NK-92 (cell line): ENCODE results near the gene DTHD1.

Experiments
- DNase-seq: peaks from one replicate; lab custom pipeline; 2025; ENCODE audit not compliant: unreplicated experiment; lab: John Stamatoyannopoulos, UW

The DTHD1 gene

DNA sequence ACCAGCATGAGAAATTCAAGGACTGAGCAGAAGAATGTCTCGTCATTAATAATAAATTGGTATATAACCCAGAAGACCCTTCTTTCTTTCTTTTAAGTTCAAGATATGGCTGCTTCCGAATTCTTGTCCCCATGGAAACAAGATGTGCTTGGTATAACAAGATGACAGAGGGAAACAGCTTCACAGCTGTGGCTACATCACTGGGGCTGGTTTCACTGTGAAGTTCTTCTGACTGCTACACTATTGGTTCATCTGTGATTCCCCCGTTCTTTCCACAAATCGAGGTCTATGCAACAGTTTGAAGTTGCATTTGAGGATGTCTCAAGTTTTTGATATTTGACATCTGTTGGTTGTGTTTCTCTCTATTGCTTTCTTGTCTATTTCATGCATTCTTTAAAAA lies 12.3 kb upstream of the DTHD1 start:
- no peak for DNase-seq

DNA sequence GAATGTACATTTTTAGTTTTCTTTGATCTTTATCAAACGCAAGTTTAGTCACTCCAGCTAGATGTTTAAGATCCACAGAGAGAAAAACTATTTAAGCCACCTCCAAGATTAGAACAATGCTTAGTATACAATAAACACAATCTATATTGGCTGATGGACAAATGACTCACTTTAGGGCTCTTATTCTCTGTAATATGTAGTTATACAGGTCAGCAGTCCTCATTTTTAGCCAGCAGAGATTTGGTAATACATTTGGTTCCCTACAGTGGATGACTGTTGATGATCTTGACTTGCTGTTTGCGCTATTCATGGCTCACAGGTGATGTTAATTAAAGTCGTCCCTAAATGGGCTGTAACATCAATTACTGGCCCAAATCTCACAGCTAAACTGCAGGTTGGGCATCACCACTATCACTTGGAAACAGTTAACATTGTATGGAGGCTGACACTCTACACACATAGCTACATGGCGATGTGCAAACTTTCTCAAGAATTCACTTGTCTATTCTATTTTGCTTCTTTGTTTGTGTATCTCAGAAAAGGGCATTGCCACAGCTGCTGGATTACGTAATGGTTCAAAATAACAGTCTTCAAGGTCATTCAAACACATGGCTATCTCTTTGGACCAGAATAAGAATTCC lies 11.8 kb upstream of the DTHD1 start:
- no peak for DNase-seq

DNA sequence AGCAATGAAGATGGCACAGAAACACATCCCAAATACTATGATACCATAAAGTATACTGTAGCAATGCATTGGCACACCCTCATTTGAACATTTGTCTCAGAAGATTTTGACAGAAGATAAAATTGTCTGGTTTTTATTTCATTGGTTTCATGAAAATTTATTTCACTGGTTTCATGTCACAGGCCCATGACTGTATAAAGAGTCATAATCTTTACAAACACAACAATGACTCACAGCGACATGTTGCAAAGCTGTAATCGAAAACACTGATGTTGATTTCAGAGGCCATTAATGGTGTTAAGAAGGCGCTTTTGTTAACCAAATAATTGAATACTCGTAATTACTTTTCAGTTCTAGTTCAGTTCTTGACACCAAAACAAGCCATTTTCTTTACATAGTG lies 8.1 kb upstream of the DTHD1 start:
- no peak for DNase-seq

DNA sequence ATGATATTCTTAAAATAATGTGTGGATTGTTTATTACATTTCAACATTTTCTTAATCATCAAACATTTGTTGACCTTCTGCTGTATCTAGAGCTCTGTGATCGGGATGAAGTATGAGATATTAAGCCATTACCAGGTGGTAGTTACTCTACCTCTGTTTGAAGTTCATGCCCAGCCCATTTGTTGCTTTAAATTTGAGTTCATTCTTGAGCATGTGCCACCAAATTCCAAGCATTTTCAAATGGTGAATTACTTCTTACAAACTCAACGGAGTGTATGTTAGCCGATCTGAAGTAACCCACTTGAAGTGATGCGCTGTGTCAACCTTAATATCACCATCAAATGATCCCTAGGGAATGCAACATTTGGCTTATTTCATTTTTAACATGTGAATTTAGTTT lies 7.3 kb upstream of the DTHD1 start:
- no peak for DNase-seq

DNA sequence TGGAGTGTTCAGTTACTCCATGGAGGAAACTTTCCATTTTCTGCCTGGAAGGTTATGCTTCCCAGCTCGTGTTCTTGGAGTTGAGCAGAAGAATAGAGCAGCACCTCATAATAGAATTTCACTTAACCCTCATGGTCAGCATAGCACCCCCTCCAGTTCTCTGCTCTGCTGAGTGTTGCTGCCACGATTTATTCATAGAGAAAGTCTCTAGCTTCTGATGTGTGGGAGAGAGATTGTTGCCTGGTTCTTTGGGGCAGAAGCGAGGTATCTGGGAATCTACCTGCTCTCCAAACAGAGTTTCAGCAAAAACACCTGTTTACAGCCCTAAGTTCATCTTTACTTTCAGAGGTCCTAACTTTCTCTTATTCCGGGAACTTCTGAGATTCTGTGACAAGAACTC lies 3.9 kb upstream of the DTHD1 start:
- no peak for DNase-seq

DNA sequence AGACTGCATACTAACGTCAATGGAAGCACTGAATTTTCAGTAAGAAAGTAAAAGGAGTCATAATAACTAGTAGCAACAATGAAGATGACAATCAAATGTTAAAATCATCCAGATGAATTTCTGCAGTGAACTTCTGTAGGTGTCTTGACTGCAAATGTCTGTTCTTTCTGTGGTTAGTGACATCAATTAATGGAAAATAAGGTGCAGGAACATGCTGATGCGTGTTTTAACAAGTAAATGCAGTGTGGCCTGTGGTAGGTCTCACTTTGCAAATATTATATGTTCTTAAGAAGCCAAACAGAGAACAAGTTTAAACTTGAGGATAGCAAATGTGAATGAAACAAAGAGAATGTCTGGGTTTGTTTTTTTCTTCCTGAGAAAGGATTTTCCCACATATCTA lies 2.6 kb upstream of the DTHD1 start:
- no peak for DNase-seq

DNA sequence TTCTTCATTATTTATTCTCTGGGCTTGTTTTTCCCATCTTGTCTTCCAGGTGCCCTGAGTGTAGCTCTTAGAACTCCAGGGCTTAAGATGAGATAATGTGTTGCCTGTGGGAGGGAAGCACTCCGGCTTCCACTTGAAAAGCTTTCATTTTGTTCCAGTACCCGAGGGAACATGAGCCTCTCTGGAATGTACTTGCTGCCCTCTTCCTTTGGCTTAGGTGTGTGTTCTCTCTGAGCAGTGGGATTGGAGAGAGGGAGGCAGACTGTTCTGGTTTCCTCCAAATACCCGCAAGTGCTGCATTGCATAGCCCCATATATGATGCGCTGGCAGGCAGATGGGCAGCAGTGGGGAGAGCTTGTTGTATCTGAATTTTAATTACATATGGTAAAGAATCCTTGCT lies 861 bp upstream of the DTHD1 start:
- DNase-seq, result no peak

DNA sequence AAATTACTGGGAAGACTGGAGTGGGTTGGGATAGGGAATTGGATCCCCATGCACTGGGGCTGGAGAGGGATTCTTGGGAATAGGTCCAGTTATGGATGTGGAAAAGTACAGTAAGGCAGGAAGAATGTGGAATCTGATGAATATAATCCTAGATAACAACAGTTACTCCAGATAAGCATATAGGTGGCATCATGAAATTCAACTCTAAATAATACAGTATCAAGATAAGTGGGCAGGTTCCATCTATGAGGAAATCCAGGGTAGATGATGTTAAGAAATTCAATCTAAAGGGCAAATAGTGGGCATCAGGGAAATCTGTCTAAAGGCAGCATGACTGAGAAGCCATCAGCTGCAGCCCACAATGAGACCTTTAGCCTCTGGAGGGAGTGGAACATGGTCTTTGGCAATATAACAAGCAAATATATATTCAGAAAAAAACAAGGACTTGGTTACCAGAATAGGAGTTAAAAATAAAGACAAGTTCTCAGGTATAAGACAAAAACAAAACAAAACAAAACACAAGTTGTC lies 1.2 kb downstream of the DTHD1 start:
- no peak for DNase-seq

DNA sequence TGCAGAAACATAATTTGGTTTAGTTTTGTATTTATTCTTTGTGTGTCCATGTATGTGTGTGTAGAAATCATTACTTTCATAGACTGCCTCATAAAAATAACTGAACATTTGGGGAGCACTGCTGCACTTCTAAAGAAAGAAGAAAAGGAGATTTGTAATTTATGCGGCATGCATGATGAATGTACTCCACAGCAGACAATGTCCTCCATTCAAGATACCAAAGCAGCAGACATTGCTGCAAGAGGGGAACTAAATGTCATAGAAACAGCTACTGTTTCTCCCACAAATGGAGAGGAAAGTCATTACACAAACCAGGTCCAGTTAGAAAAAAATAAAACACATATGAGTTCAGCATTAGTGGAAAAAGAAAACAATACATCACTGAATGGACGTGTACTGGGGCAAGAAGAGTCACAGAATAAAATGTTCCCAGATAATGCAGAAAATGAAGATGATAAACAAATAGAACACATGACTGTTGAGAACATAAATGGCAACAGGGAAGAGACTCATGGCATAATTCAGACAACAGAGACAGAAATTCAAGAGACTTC lies 2.6 kb downstream of the DTHD1 start:
- no peak for DNase-seq

DNA sequence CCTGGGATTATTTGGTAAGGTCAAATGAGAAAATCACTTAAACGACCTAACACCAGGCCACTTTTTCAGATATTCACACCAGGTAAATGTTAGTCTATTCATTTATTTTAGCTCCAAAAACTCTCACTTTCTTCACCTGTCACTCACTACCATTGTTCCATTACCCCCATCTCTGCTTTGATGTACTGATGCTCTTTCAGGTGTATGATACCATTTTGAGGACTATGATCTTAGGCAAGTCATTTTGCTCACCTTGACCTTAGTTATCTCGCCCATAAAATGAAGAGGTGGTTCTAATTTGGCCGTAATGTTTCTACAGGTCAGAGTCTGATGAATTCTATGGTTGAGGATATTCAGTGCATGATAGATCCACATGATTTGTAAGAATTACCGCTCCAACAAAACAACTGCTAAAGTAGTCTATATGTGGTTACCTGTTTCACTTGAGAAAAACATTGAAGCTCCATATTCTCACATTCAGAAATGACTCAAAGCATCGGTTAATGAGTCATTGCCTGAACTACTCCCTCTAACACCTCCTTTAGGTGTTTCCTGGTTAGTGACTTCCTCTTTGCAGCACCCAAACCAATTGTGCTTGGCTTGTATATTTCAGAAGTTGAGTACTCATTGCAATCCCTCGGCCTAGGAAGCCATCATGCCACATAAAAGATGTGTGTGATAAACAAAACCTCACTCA lies 4.5 kb downstream of the DTHD1 start:
- DNase-seq, result no peak

DNA sequence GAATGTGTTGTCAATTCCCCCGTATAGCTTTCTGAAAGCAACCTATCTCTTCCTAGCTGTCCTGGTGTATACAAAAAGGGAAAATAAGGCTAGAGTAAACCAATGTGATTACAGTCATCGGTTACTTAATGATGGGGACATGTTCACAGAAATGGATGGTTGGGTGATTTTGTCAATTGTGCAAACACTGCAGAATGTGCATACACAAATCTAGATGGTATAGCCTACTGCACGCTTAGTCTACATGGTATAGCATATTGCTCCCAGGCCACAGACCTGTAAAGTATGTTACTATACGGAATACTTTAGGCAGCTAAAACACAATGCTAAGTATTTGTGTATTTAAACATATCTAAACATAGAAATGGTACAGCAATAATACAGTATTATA lies 5.1 kb downstream of the DTHD1 start:
- DNase-seq, result no peak

DNA sequence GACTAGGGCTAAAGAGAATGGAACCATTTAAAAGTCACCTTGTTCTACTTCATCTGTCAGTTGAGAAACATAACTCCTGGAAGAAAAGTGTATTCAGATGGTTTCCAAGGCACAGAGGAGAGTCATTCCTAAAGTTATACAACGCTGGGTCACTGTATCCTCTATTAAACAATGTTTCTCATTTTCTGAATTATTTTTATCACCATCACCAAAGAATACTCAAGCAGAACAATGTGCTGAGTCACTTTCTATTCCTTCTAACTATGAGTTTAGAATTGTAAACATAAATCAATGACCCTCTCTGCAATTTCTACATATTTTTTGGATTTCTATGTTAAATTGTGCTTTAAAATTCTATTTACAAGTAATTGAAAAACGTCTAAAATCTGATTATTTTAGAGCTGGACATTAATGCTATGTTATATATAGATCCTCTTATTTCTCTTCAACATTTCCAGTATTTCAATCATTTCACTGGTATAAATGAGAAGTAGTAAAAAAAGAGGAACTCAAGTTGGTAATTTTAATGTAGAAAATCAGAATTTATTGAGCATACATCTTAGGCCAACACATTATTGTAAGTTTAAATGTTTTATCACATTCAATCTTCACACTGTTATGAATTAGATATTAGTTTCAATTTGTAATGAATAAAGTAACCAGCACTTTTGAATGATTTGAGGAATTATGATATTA lies 7.5 kb downstream of the DTHD1 start:
- DNase-seq, result no peak

DNA sequence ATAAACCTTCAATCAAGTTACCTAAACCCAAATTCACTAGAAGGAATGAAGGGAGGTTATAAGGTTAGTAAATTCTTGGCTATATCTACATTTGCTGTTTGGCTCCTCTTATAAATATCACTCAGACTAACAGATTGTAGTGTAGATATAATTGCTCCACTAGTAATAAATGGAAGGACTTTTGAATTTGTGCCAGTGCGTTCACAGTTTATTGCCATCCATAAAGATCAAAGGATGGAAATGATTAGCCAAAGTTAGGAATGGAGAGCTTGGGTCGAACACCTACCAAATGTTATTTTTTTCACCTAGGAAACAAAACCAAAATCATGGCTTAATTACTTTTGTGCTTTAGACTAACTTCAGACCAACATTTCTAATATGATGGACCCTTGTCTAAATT lies 9.2 kb downstream of the DTHD1 start:
- DNase-seq, result no peak

DNA sequence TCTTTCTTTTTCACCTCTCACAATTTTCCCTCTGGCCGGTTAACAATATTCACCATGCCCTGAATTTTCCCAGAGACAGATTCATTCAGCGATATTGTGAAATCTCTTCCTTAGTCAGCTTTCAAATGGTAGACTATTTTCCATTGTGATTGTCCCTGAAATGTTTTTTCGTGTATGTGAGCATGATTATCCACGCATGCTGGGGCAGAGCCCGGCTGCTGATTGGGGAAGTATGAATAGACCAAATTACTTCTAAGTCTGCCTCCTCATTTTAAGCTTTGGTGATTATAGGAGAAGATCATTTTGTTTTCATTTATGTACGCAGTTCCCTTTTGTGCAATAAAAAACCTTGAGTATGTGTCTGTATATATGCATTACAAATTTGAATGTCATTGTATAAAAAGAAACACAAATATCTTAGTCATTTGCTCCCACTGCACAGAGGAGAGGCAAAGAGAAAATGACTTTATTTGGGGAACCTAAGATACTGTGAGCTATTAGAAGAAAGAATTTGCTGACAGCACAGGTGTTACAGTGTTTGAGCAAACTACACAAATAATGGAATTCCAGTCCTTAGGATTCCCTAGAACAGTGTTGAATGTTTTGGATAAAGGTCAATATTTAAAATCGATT lies 11.3 kb downstream of the DTHD1 start:
- no peak for DNase-seq

DNA sequence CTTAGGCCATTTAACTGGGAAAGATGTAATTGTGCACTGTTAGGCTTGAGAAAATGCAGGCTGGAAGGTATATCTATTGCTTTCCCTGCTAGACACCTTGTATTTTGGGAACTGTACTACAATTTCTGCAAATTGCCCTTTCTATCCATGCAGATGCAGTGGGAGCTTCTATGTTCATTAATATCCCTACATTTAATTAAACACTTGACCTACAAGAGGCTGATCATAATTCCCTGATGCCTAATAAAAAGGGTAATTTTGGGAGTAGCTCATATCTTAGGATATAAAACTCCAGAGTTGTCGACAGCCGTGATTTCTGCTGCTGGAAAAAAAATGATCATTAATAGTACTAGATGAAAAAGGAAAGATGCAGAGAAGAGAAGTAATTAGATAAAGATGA lies 19.7 kb downstream of the DTHD1 start:
- no peak for DNase-seq

DNA sequence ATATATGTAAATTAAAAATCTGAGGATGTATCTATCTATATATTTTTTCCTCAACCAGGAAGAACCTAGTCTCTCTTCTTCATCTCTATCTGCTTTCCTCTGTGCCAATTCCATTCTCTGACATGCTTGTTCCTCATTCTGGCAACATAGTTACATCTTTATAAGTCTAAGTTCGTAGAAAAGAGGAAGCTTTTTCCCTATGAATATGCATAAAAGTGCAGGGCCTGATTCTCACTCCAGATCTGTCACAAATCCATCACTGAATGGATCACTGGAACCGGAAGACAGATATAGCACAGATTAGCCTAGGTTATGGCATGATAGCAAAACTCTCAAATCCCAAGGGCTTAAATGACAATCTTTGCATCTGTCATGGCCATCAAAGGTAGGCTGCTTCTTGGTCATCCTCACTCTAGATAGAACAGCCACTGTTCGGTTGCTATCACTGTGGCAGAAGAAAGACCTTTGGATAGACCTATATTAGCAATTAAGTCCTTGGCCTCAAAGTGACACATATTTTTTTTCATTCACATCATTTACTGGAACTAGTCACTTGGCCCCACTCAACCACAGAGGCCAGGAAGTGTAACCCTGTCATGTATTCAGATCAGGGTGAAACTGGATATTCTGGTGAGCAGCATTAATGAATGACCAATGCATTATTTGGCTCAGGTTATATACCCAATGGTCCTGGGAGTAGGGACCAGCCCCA lies 22.2 kb downstream of the DTHD1 start:
- DNase-seq, result no peak

DNA sequence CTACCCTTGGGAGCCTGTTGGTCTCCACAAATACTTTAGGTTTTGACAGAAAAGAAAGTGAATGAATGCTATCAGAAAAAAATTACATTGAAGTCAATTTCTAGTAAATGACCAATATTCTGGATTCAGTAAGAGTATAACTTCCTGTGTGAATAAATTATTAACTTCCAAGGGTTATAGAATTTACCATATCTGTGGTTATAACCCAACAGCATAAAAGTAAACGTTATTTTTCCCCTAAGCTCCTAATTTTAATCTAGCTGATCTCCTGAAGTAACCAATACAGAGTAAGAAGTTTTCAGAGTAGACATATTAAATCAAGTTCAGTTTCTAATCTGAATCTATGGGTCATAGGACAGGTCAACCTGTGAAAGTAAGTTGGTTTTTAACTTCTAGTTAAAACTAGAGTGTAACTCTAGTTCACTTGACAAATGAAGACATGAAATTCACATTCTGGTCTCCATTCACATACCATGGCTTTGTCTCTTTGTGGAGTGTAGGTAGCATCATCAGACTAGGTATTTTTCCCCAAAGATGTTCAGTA lies 22.8 kb downstream of the DTHD1 start:
- DNase-seq, result no peak

DNA sequence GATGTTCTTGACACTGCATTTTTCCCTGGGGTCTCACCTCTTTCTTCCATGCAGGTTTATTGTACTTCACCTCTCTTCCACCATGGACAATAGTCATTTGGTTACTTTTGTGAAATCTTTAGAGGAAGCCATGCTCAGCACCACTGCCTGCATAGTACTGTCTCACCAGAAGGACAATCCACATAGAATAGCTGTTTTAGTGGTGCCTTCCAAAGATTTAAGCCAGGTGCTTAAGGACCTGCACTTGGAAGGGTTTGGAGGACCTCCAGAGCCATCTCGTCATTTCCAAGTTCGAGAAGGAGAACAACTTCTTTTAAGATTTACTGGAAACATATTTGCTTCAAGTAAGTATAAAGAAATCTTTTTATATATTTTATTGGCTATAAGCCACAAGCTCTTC lies 26.7 kb downstream of the DTHD1 start:
- no peak for DNase-seq

DNA sequence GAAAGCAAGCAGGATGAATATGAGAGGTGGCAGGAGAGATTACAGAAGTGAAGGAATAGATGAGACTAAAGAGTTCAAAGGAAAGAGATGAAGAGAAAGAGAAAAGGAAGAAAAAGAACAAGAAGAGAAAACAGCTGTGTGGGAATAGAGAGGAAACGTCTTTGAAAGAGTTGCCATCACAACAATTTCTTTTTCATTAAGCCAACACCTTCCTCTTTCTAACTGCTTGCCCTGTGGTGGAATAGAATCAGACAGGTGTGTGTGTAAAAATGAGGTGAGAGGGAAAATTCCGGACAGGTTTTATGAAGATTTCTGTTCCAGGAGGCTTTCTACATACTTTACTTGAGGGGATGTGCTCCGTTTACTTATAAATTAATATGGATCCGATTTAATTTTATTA lies 28.8 kb downstream of the DTHD1 start:
- no peak for DNase-seq

DNA sequence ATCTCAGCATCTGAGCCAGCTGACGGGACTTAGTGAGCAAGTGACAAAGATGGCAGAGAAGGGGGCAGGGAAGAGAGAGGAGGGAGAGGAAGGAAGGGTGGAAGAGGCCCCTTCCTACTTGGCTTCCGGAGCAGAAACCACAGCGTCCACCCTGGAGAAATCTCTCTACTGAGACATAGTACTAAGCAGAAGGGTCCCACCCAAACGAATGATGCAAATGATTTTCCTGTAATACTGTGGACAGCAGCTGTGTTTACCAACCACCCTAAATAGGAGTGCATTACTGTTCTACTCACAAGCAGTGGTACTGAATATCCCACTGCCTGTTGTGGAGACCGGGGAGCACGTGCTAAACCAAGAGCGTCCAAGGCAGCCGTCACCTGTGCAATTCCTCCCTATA lies 29.4 kb downstream of the DTHD1 start:
- no peak for DNase-seq

DNA sequence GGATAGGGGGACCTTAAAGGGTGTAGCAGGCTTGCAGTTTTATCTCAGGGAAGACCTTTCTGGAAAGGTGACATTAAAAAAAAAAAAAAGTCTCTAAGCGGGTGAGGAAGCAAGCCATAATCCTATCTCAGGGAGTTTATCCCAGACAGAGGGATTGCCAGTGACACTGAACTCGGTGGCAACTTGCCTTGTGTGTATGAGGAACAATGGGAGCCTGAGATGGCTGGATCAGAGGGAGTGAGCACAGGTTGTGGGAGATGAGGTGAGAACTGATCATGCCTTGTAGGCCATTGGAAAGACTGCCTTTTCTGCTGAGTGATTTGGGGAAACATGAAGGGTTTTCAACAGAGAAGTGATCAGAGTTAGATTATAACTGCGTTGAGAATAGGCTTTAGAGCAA lies 31.1 kb downstream of the DTHD1 start:
- DNase-seq, result no peak
